ENCODE data around the gene TRIM25. TPM values are rescaled to one million over a fixed set of nuclear protein-coding genes. Genes with fewer than 3 reads are reported as not detected.

The TRIM25 gene
- total RNA-seq, 1 donor from 2014 or later, result 105 TPM

- H3K27me3 ChIP-seq (ENCODE audit: insufficient read depth, low read length), result no peaks in the 10 kb centered on the region
- H3K79me2 ChIP-seq (ENCODE audit: insufficient read depth, low read length), result no peaks in the 10 kb centered on the region
- H4K20me1 ChIP-seq (ENCODE audit: insufficient read depth, low read length), result peaks cover 3% of the 10 kb centered on the region
- H3K27ac ChIP-seq (ENCODE audit: low read depth, low read length), result no peak overlapping the region
- H3K36me3 ChIP-seq (ENCODE audit: insufficient read depth, low read length), result peaks cover 21% of the 10 kb centered on the region
- H3K4me2 ChIP-seq (ENCODE audit: low read length), result no peak overlapping the region
- DNase-seq (ENCODE audit: low read depth), result no peak
- Mint-ChIP-seq H3K27me3 (ENCODE audit: low read depth, unreplicated experiment) (no peaks in the 10 kb centered on the region), H3K9me3 (ENCODE audit: unreplicated experiment) (peaks cover 2% of the 10 kb centered on the region), H3K4me3 (ENCODE audit: unreplicated experiment) (no peak overlapping the region), H3K36me3 (ENCODE audit: low read depth, unreplicated experiment) (peaks cover 10% of the 10 kb centered on the region), H3K4me1 (ENCODE audit: low read depth, unreplicated experiment) (peaks cover 5% of the 10 kb centered on the region), H3K27ac (ENCODE audit: unreplicated experiment) (no peak overlapping the region)
- no peak for FAIRE-seq
- TF ChIP-seq CTCF (IDR thresholded peaks at IDR 0.05; ENCODE audit: insufficient read depth, low read depth, low read length) (no peak), EZH2 (IDR thresholded peaks at IDR 0.05; ENCODE audit: insufficient read depth, low read length) (no peak)
- H2AFZ ChIP-seq (ENCODE audit: low read depth, low read length), result no peak overlapping the region
- peaks cover 3% of the 10 kb centered on the region for H3K4me1 ChIP-seq (ENCODE audit: insufficient read depth, low read length)
- H3K9ac ChIP-seq (ENCODE audit: low read length), result no peak overlapping the region
- no peaks in the 10 kb centered on the region for H3K9me3 ChIP-seq (ENCODE audit: insufficient read depth, low read depth, low read length)
- no peak overlapping the region for H3K4me3 ChIP-seq (ENCODE audit: insufficient read depth, low read depth, low read length)
These were observed 23.0 kb upstream of the TRIM25 start for GRCh38 chr17:56936697-56937322.

GRCh38 chr17:56935461-56935860 is 21.6 kb upstream of the TRIM25 start:
- Histone ChIP-seq H3K27ac (ENCODE audit: low read depth, low read length) (no peak overlapping the region), H3K27me3 (ENCODE audit: insufficient read depth, low read length) (no peaks in the 10 kb centered on the region), H3K4me3 (ENCODE audit: insufficient read depth, low read depth, low read length) (no peak overlapping the region), H3K9me3 (ENCODE audit: insufficient read depth, low read depth, low read length) (no peaks in the 10 kb centered on the region), H4K20me1 (ENCODE audit: insufficient read depth, low read length) (peaks cover 3% of the 10 kb centered on the region), H3K9ac (ENCODE audit: low read length) (no peak overlapping the region), H2AFZ (ENCODE audit: low read depth, low read length) (no peak overlapping the region), H3K79me2 (ENCODE audit: insufficient read depth, low read length) (no peaks in the 10 kb centered on the region), H3K4me2 (ENCODE audit: low read length) (no peak overlapping the region), H3K4me1 (ENCODE audit: insufficient read depth, low read length) (peaks cover 3% of the 10 kb centered on the region), H3K36me3 (ENCODE audit: insufficient read depth, low read length) (peaks cover 16% of the 10 kb centered on the region)
- peaks cover 5% of the 10 kb centered on the region for H3K4me1 Mint-ChIP-seq (ENCODE audit: low read depth, unreplicated experiment)
- peaks cover 10% of the 10 kb centered on the region for H3K36me3 Mint-ChIP-seq (ENCODE audit: low read depth, unreplicated experiment)
- no peaks in the 10 kb centered on the region for H3K27me3 Mint-ChIP-seq (ENCODE audit: low read depth, unreplicated experiment)
- H3K9me3 Mint-ChIP-seq (ENCODE audit: unreplicated experiment), result peaks cover 5% of the 10 kb centered on the region
- FAIRE-seq, result no peak
- no peak overlapping the region for H3K27ac Mint-ChIP-seq (ENCODE audit: unreplicated experiment)
- no peak for TF ChIP-seq CTCF (IDR thresholded peaks at IDR 0.05; ENCODE audit: insufficient read depth, low read depth, low read length)
- TF ChIP-seq EZH2 (IDR thresholded peaks at IDR 0.05; ENCODE audit: insufficient read depth, low read length), result no peak
- no peak overlapping the region for H3K4me3 Mint-ChIP-seq (ENCODE audit: unreplicated experiment)
- no peak for DNase-seq (ENCODE audit: low read depth)

- Histone ChIP-seq H2AFZ (ENCODE audit: low read depth, low read length) (no peak overlapping the region), H3K4me3 (ENCODE audit: insufficient read depth, low read depth, low read length) (no peak overlapping the region), H3K27ac (ENCODE audit: low read depth, low read length) (no peak overlapping the region), H3K9me3 (ENCODE audit: insufficient read depth, low read depth, low read length) (no peaks in the 10 kb centered on the region), H3K79me2 (ENCODE audit: insufficient read depth, low read length) (no peaks in the 10 kb centered on the region), H3K36me3 (ENCODE audit: insufficient read depth, low read length) (peaks cover 14% of the 10 kb centered on the region), H3K4me2 (ENCODE audit: low read length) (no peak overlapping the region), H3K27me3 (ENCODE audit: insufficient read depth, low read length) (no peaks in the 10 kb centered on the region), H4K20me1 (ENCODE audit: insufficient read depth, low read length) (no peaks in the 10 kb centered on the region), H3K4me1 (ENCODE audit: insufficient read depth, low read length) (peaks cover 3% of the 10 kb centered on the region), H3K9ac (ENCODE audit: low read length) (no peak overlapping the region)
- Mint-ChIP-seq H3K4me3 (ENCODE audit: unreplicated experiment) (no peak overlapping the region), H3K27me3 (ENCODE audit: low read depth, unreplicated experiment) (no peaks in the 10 kb centered on the region), H3K4me1 (ENCODE audit: low read depth, unreplicated experiment) (peaks cover 5% of the 10 kb centered on the region), H3K36me3 (ENCODE audit: low read depth, unreplicated experiment) (peaks cover 10% of the 10 kb centered on the region), H3K27ac (ENCODE audit: unreplicated experiment) (no peak overlapping the region), H3K9me3 (ENCODE audit: unreplicated experiment) (peaks cover 14% of the 10 kb centered on the region)
- DNase-seq (ENCODE audit: low read depth) (no peak), FAIRE-seq (no peak)
- TF ChIP-seq EZH2 (IDR thresholded peaks at IDR 0.05; ENCODE audit: insufficient read depth, low read length) (no peak), CTCF (IDR thresholded peaks at IDR 0.05; ENCODE audit: insufficient read depth, low read depth, low read length) (no peak)
These were observed 20.4 kb upstream of the TRIM25 start for GRCh38 chr17:56934280-56934679.

Data from astrocyte (in vitro differentiated cells and primary cell).